Left renal cortex interstitium (tissue), 4 donors: Measurements from ENCODE around the gene NRROS. TPM values are rescaled to one million over a fixed set of nuclear protein-coding genes. Genes with fewer than 3 reads are reported as not detected.
"Not testable (repeated sequence)": the region's sequence is repeated elsewhere in the genome, so short reads cannot be mapped to it uniquely, and the experiment has no call there.

Experiments
- DNase-seq, 4 donors: peaks; one replicate each; pipeline ENCODE4 v3.0.0-alpha.2; 2013; ENCODE audit warnings: low read depth in 4 of 4, low spot score in 2 of 4, missing footprints in 1 of 4
- polyA plus RNA-seq, 4 donors: library from polyadenylated mRNA; unstranded; fragments of 120-200 nt; gene quantifications; one replicate each; pipeline ENCODE4 v1.2.1, GENCODE V29; 2013; ENCODE audit not compliant: insufficient read length in 4 of 4

Gene NRROS
- polyA plus RNA-seq, result 1 to 10 TPM; 2.4 to 4.2 (median 3.7) TPM

GRCh38 chr3:196639483-196640296, at the start of gene NRROS:
Gene NRROS, plus strand, starts transcription at chr3:196639694. Its CDS starts 14,846 bp downstream, at chr3:196654540.
- peak in 3 of 4 donors; percentile 42 to 58 (median 56) for DNase-seq

GRCh38 chr3:196590279-196590678, 49.2 kb upstream of the NRROS start:
- no peak for DNase-seq

- no peak for DNase-seq
These were observed 43.1 kb upstream of the NRROS start for GRCh38 chr3:196596355-196596754.

GRCh38 chr3:196597971-196598733, 41.3 kb upstream of the NRROS start:
- not testable (repeated sequence) for DNase-seq

- no peak for DNase-seq
These were observed 39.8 kb upstream of the NRROS start for GRCh38 chr3:196599734-196600128.

GRCh38 chr3:196600359-196600758, 39.1 kb upstream of the NRROS start:
- no peak for DNase-seq

- DNase-seq, result no peak
These were observed 36.8 kb upstream of the NRROS start for GRCh38 chr3:196602673-196603072.

- DNase-seq, result no peak
These were observed 35.8 kb upstream of the NRROS start for GRCh38 chr3:196603683-196604082.

- no peak for DNase-seq
These were observed 34.9 kb upstream of the NRROS start for GRCh38 chr3:196604548-196604947.

- no peak for DNase-seq
These were observed 30.8 kb upstream of the NRROS start for GRCh38 chr3:196608693-196609092.

GRCh38 chr3:196609343-196609775, 30.1 kb upstream of the NRROS start:
- DNase-seq, result peak in 2 of 4 donors; percentile 51 to 65

- no peak for DNase-seq
These were observed 29.5 kb upstream of the NRROS start for GRCh38 chr3:196609805-196610515.

- no peak for DNase-seq
These were observed 27.6 kb upstream of the NRROS start for GRCh38 chr3:196611761-196612483.

GRCh38 chr3:196615234-196615633, 24.3 kb upstream of the NRROS start:
- DNase-seq, result not testable (repeated sequence)

GRCh38 chr3:196617256-196617655, 22.2 kb upstream of the NRROS start:
- DNase-seq, result no peak

GRCh38 chr3:196619223-196619622, 20.3 kb upstream of the NRROS start:
- DNase-seq, result no peak

- DNase-seq, result not testable (repeated sequence)
These were observed 19.9 kb upstream of the NRROS start for GRCh38 chr3:196619627-196620026.

- no peak for DNase-seq
These were observed 19.3 kb upstream of the NRROS start for GRCh38 chr3:196620161-196620604.

- no peak for DNase-seq
These were observed 18.8 kb upstream of the NRROS start for GRCh38 chr3:196620684-196621083.

GRCh38 chr3:196621611-196622010, 17.9 kb upstream of the NRROS start:
- DNase-seq, result no peak
